Measurements from ENCODE around the gene PNMA8B.

Gene PNMA8B

GRCh38 chr19:46478356-46478986, 17.2 kb downstream of the PNMA8B start:
- no peaks in the 10 kb centered on the region for H3K9me3 ChIP-seq (ENCODE audit: control insufficient read depth, low read length)
- no peaks in the 10 kb centered on the region for H3K36me3 ChIP-seq (ENCODE audit: control insufficient read depth, insufficient read depth, low read length)
- H3K4me3 ChIP-seq (ENCODE audit: low read length), result no peak overlapping the region
- H3K9ac ChIP-seq (ENCODE audit: low read length), result no peak overlapping the region
- no peaks in the 10 kb centered on the region for H3K4me1 ChIP-seq (ENCODE audit: control insufficient read depth, insufficient read depth, low read length)
- peaks cover 4% of the 10 kb centered on the region for H3K27me3 ChIP-seq (ENCODE audit: control insufficient read depth, insufficient read depth, low read length)

DNA sequence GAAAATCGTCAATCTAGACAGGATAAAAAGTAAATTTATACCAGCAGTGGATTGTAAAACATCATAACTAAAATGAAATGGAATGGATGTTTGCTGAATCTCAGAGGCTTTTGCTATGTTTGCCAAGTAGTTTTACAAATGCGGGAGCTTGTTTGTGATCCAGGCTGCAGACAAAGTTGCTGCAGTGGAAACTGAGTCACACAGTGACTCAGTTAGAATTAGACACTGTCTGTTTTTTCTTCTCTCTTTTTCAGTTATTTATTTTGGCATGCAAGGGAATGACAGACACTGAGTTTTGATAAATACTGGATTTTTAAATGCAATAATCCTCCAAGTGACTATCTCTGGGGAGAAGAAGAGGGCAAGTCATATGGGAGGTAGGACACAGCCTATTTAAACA, 19.7 kb downstream of the PNMA8B start:
- Histone ChIP-seq H3K9me3 (ENCODE audit: control insufficient read depth, low read length) (no peaks in the 10 kb centered on the region), H3K27me3 (ENCODE audit: control insufficient read depth, insufficient read depth, low read length) (peaks cover 19% of the 10 kb centered on the region), H3K4me3 (ENCODE audit: low read length) (no peak overlapping the region), H3K9ac (ENCODE audit: low read length) (no peak overlapping the region), H3K4me1 (ENCODE audit: control insufficient read depth, insufficient read depth, low read length) (peaks cover 6% of the 10 kb centered on the region), H3K36me3 (ENCODE audit: control insufficient read depth, insufficient read depth, low read length) (no peaks in the 10 kb centered on the region)

- Histone ChIP-seq H3K4me3 (ENCODE audit: low read length) (no peak overlapping the region), H3K9ac (ENCODE audit: low read length) (no peak overlapping the region), H3K36me3 (ENCODE audit: control insufficient read depth, insufficient read depth, low read length) (no peaks in the 10 kb centered on the region), H3K9me3 (ENCODE audit: control insufficient read depth, low read length) (no peaks in the 10 kb centered on the region), H3K27me3 (ENCODE audit: control insufficient read depth, insufficient read depth, low read length) (peaks cover 25% of the 10 kb centered on the region), H3K4me1 (ENCODE audit: control insufficient read depth, insufficient read depth, low read length) (peaks cover 6% of the 10 kb centered on the region)
These were observed 21.5 kb downstream of the PNMA8B start for GRCh38 chr19:46474211-46474610.

DNA sequence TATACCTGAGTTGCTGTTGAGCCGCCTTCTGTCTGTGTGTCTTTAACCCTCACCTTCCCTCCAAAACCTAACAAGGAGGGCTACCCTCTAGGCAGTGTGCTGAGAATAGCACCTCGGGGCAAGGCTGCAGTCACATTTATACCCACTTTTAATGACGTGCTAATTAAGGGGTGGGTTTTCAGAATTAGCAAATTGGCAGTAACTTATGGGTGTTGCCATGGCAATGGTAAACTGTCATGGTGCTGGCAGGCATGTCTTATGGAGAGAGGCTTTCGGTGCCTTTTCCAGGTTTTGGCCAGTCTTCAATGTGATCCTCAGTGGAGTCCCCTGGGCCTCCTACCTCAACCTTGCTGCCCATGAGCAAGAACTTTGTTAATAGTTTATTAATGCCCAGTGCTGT, 23.1 kb downstream of the PNMA8B start:
- peaks cover 25% of the 10 kb centered on the region for H3K27me3 ChIP-seq (ENCODE audit: control insufficient read depth, insufficient read depth, low read length)
- H3K4me3 ChIP-seq (ENCODE audit: low read length), result no peak overlapping the region
- no peak overlapping the region for H3K9ac ChIP-seq (ENCODE audit: low read length)
- peaks cover 6% of the 10 kb centered on the region for H3K4me1 ChIP-seq (ENCODE audit: control insufficient read depth, insufficient read depth, low read length)
- no peaks in the 10 kb centered on the region for H3K9me3 ChIP-seq (ENCODE audit: control insufficient read depth, low read length)
- H3K36me3 ChIP-seq (ENCODE audit: control insufficient read depth, insufficient read depth, low read length), result no peaks in the 10 kb centered on the region

DNA sequence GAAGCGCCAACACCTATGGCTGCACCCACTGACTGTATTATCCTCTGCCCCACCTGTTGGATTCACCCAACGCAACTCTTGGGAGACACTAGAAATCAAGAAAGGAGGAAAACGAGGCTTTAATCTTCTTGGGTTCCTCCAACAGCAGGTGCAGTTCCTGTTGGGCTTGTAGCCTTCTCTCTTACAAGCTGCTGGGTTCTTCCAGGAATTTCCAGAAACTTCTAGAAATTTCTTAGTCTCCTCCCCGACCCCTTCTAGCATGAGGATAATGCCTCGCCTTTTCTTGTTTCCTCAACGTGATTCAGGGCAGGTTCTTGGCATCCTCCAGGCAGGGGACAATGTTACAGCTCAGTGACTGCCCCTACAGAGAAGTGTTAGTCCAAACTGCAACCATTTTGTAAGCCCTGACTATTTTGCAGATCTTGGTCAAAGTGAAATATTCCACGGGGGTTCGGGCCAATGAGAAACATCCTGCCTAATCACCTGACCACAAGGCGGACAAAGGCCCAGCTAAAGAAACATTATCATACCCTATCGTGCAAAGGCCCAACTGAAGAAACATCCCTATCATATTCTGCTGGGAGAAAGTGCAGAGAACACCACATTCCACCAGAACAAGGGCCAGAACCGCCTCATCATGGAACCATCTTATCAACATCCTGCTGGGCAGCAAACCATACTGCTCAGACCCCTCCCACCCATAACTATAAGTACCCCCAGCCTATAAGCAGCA, 23.7 kb downstream of the PNMA8B start:
- no peaks in the 10 kb centered on the region for H3K9me3 ChIP-seq (ENCODE audit: control insufficient read depth, low read length)

GRCh38 chr19:46471116-46471733, 24.4 kb downstream of the PNMA8B start, which contains the start of gene PNMA8A:
Gene PNMA8A (minus strand): TSS chr19:46471563. CDS start chr19:46471035, 528 bp downstream.
- Histone ChIP-seq H3K9me3 (ENCODE audit: control insufficient read depth, low read length) (no peaks in the 10 kb centered on the region), H3K9ac (ENCODE audit: low read length) (peak within 1 kb of the TSS; percentile 31), H3K4me1 (ENCODE audit: control insufficient read depth, insufficient read depth, low read length) (peaks cover 6% of the 10 kb centered on the region), H3K4me3 (ENCODE audit: low read length) (no peak within 1 kb of the TSS), H3K27me3 (ENCODE audit: control insufficient read depth, insufficient read depth, low read length) (peaks cover 25% of the 10 kb centered on the region), H3K36me3 (ENCODE audit: control insufficient read depth, insufficient read depth, low read length) (no peaks in the 10 kb centered on the region)

More for the DNA sequence above, 23.7 kb downstream of the PNMA8B start:
- Histone ChIP-seq H3K4me1 (ENCODE audit: control insufficient read depth, insufficient read depth, low read length) (peaks cover 6% of the 10 kb centered on the region), H3K36me3 (ENCODE audit: control insufficient read depth, insufficient read depth, low read length) (no peaks in the 10 kb centered on the region), H3K27me3 (ENCODE audit: control insufficient read depth, insufficient read depth, low read length) (peaks cover 25% of the 10 kb centered on the region), H3K4me3 (ENCODE audit: low read length) (no peak overlapping the region), H3K9ac (ENCODE audit: low read length) (peak overlapping the region; percentile 31)

GRCh38 chr19:46470376-46470775, 25.3 kb downstream of the PNMA8B start:
- Histone ChIP-seq H3K9ac (ENCODE audit: low read length) (no peak overlapping the region), H3K9me3 (ENCODE audit: control insufficient read depth, low read length) (no peaks in the 10 kb centered on the region), H3K4me1 (ENCODE audit: control insufficient read depth, insufficient read depth, low read length) (peaks cover 6% of the 10 kb centered on the region), H3K27me3 (ENCODE audit: control insufficient read depth, insufficient read depth, low read length) (peaks cover 25% of the 10 kb centered on the region), H3K36me3 (ENCODE audit: control insufficient read depth, insufficient read depth, low read length) (no peaks in the 10 kb centered on the region), H3K4me3 (ENCODE audit: low read length) (no peak overlapping the region)

DNA sequence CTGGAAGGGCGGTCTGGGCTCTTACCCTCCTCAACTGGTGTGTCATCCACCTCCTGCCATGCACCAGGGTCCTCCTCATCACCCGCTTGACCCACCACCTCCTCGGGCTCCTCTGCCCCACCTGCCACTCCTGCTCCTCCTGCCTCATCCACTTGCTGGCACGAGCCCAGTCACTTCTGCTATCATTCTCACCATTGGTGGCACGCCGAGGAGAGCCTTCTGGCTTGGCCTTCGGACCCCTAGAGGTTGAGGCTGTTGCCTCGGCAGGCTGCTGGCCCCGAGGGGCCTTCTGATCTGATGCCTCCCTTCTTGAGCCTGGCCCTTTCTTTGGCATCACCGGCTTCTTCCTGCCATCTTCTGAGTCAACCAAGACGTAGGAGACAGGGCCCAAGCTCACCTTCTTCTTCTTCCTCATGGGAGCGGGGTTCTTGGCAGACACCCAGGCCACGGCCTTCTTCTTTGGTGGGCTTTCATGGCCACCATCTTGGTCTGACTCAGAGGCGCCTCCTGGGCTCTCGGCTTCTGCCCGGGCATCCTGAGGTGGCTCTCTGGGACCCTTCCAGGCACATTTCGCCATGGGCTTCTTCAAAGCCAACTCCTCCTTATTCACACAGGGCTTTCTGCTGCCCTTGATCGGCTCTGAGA, 26.0 kb downstream of the PNMA8B start:
- Histone ChIP-seq H3K9me3 (ENCODE audit: control insufficient read depth, low read length) (no peaks in the 10 kb centered on the region), H3K27me3 (ENCODE audit: control insufficient read depth, insufficient read depth, low read length) (peaks cover 25% of the 10 kb centered on the region), H3K4me1 (ENCODE audit: control insufficient read depth, insufficient read depth, low read length) (peaks cover 6% of the 10 kb centered on the region), H3K9ac (ENCODE audit: low read length) (no peak overlapping the region), H3K4me3 (ENCODE audit: low read length) (no peak overlapping the region), H3K36me3 (ENCODE audit: control insufficient read depth, insufficient read depth, low read length) (no peaks in the 10 kb centered on the region)

DNA sequence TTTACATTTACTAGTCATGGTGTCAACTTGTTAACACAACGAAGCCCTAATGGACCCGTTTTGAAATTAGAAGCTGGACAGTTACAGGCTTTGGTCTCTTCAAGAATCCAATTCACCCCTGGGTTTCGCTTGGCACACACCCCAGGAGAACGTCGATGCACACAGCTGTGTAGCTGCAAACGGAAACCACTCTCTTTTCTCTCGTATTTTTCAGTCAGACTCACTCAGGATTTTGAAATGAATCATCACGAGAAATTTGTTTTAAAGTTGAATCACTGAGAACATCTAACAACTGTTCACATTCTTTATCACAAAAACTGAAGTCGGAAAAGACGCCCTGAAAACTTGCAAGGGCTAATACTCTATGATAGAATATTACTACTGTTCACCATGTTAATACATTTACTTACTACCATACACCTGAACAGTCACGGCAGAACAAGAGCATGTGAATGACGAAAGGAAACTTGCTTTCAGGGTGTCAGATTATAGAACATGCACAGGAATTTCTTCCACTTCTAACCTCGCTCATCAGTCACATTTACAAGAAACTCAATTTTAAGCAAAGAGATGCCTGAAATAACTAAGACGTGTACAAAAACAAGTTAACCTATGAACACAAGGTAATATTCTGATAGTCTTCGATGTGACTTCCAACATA, 29.0 kb downstream of the PNMA8B start:
- Histone ChIP-seq H3K9ac (ENCODE audit: low read length) (no peak overlapping the region), H3K4me1 (ENCODE audit: control insufficient read depth, insufficient read depth, low read length) (peaks cover 4% of the 10 kb centered on the region), H3K36me3 (ENCODE audit: control insufficient read depth, insufficient read depth, low read length) (no peaks in the 10 kb centered on the region), H3K4me3 (ENCODE audit: low read length) (no peak overlapping the region), H3K27me3 (ENCODE audit: control insufficient read depth, insufficient read depth, low read length) (peaks cover 13% of the 10 kb centered on the region), H3K9me3 (ENCODE audit: control insufficient read depth, low read length) (no peaks in the 10 kb centered on the region)

DNA sequence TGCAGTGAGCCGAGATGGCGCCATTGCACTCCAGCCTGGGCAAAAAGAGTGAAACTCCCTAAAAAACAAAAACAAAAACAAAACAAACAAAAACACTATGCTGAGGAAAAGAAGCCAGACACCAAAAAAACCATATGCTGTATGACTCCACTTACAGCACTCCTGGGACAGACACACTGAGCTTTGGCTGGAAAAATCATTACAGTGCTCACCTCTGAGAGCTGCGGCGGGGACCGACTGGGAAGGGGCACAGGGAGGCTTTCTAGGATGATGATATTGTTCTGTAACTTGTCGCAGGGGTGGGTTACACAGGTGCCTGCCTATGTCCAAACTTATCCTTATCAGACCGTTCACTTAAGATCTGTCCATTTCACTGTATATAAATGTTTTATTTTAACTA, 32.2 kb downstream of the PNMA8B start:
- H3K27me3 ChIP-seq (ENCODE audit: control insufficient read depth, insufficient read depth, low read length), result no peaks in the 10 kb centered on the region
- no peak overlapping the region for H3K4me3 ChIP-seq (ENCODE audit: low read length)
- H3K36me3 ChIP-seq (ENCODE audit: control insufficient read depth, insufficient read depth, low read length), result no peaks in the 10 kb centered on the region
- no peaks in the 10 kb centered on the region for H3K4me1 ChIP-seq (ENCODE audit: control insufficient read depth, insufficient read depth, low read length)
- H3K9me3 ChIP-seq (ENCODE audit: control insufficient read depth, low read length), result no peaks in the 10 kb centered on the region
- no peak overlapping the region for H3K9ac ChIP-seq (ENCODE audit: low read length)

GRCh38 chr19:46461537-46461936, 34.1 kb downstream of the PNMA8B start:
- Histone ChIP-seq H3K9ac (ENCODE audit: low read length) (no peak overlapping the region), H3K4me3 (ENCODE audit: low read length) (no peak overlapping the region)

More at GRCh38 chr19:46461537-46461936, 34.1 kb downstream of the PNMA8B start:
- Histone ChIP-seq H3K36me3 (ENCODE audit: control insufficient read depth, insufficient read depth, low read length) (no peaks in the 10 kb centered on the region), H3K9me3 (ENCODE audit: control insufficient read depth, low read length) (no peaks in the 10 kb centered on the region), H3K27me3 (ENCODE audit: control insufficient read depth, insufficient read depth, low read length) (peaks cover 3% of the 10 kb centered on the region), H3K4me1 (ENCODE audit: control insufficient read depth, insufficient read depth, low read length) (peaks cover under 1% of the 10 kb centered on the region)

All from mucosa of stomach (tissue), 1 donor.